H9 (cell line): ENCODE data around the gene ABLIM1. TPM values are rescaled to one million over a fixed set of nuclear protein-coding genes. Genes with fewer than 3 reads are reported as not detected.

Experiments
- DNase-seq: peaks from one replicate; pipeline ENCODE4 v3.0.0-alpha.2; 2017
- H2AFZ ChIP-seq: one replicate; pipeline ENCODE4 v1.6.1; 2013; ENCODE audit warnings: mild to moderate bottlenecking, low read length, control low read depth, moderate library complexity
- H2AK5ac ChIP-seq: 2 replicates; pipeline ENCODE4 v1.6.1; 2013; ENCODE audit warnings: low read length, control low read depth, mixed read lengths; ENCODE audit not compliant: insufficient read length
- H2BK120ac ChIP-seq: one replicate; pipeline ENCODE4 v1.6.1; 2013; ENCODE audit warnings: low read depth, mild to moderate bottlenecking, low read length, control low read depth, inconsistent platforms; ENCODE audit not compliant: poor library complexity, severe bottlenecking
- H2BK12ac ChIP-seq: 2 replicates; pipeline ENCODE4 v1.6.1; 2013; ENCODE audit warnings: low read length, control low read depth, mixed read lengths, low read depth; ENCODE audit not compliant: insufficient read length
- H2BK15ac ChIP-seq: 2 replicates; pipeline ENCODE4 v1.6.1; 2013; ENCODE audit warnings: low read depth, low read length, control low read depth
- H2BK20ac ChIP-seq: one replicate; pipeline ENCODE4 v1.6.1; 2013; ENCODE audit warnings: low read depth, mild to moderate bottlenecking, low read length, control low read depth, inconsistent platforms; ENCODE audit not compliant: poor library complexity, severe bottlenecking
- H2BK5ac ChIP-seq: 2 replicates; pipeline ENCODE4 v1.6.1; 2013; ENCODE audit warnings: low read length, control low read depth, mixed read lengths; ENCODE audit not compliant: insufficient read length
- H3K14ac ChIP-seq: 2 replicates; pipeline ENCODE4 v1.6.1; 2013; ENCODE audit warnings: low read length, control low read depth; ENCODE audit not compliant: insufficient read depth
- H3K18ac ChIP-seq: 2 replicates; pipeline ENCODE4 v1.6.1; 2013; ENCODE audit warnings: low read depth, mild to moderate bottlenecking, mixed read lengths, low read length, control low read depth; ENCODE audit not compliant: insufficient read length
- H3K23ac ChIP-seq: 2 replicates; pipeline ENCODE4 v1.6.1; 2013; ENCODE audit warnings: low read length, control low read depth, mixed read lengths, low read depth; ENCODE audit not compliant: insufficient read length
- H3K23me2 ChIP-seq: 2 replicates; pipeline ENCODE4 v1.6.1; 2013; ENCODE audit warnings: low read depth, mild to moderate bottlenecking, mixed read lengths, low read length, control low read depth; ENCODE audit not compliant: insufficient read length, poor library complexity, severe bottlenecking
- H3K27ac ChIP-seq: 2 replicates; pipeline ENCODE4 v1.5.1; 2013; ENCODE audit warnings: low read length, control low read depth, mixed read lengths, low read depth; ENCODE audit not compliant: insufficient read length
- H3K27me3 ChIP-seq: 2 replicates; pipeline ENCODE4 v1.6.1; 2013; ENCODE audit warnings: low read length, control low read depth, inconsistent platforms; ENCODE audit not compliant: insufficient read depth
- H3K4ac ChIP-seq: 2 replicates; pipeline ENCODE4 v1.6.1; 2013; ENCODE audit warnings: low read depth, mild to moderate bottlenecking, control low read depth, inconsistent platforms, low read length, moderate library complexity
- H3K4me1 ChIP-seq: 2 replicates; pipeline ENCODE4 v1.6.1; 2013; ENCODE audit warnings: low read length, control low read depth, inconsistent platforms; ENCODE audit not compliant: insufficient read depth
- H3K4me2 ChIP-seq: 2 replicates; pipeline ENCODE4 v1.6.1; 2013; ENCODE audit warnings: low read length, control low read depth, mixed read lengths; ENCODE audit not compliant: insufficient read length, insufficient read depth
- H3K56ac ChIP-seq: 2 replicates; pipeline ENCODE4 v1.6.1; 2013; ENCODE audit warnings: low read depth, mild to moderate bottlenecking, mixed read lengths, low read length, control low read depth; ENCODE audit not compliant: insufficient read length
- H3K79me1 ChIP-seq: 2 replicates; pipeline ENCODE4 v1.6.1; 2013; ENCODE audit warnings: low read depth, mild to moderate bottlenecking, moderate library complexity, low read length, control low read depth, inconsistent platforms; ENCODE audit not compliant: insufficient read depth, poor library complexity, severe bottlenecking
- H3K79me2 ChIP-seq: 2 replicates; pipeline ENCODE4 v1.6.1; 2013; ENCODE audit warnings: low read length, control low read depth, inconsistent platforms; ENCODE audit not compliant: insufficient read depth
- H3K9ac ChIP-seq: 2 replicates; pipeline ENCODE4 v1.6.1; 2013; ENCODE audit warnings: low read length, control low read depth, mixed read lengths; ENCODE audit not compliant: insufficient read length; ENCODE audit errors: extremely low read depth
- H3K9me3 ChIP-seq: one replicate; pipeline ENCODE4 v1.6.1; 2013; ENCODE audit warnings: low read depth, low read length, inconsistent platforms; ENCODE audit not compliant: control insufficient read depth
- H3T11ph ChIP-seq: one replicate; pipeline ENCODE4 v1.6.1; 2013; ENCODE audit warnings: mild to moderate bottlenecking, low read length, control low read depth, inconsistent platforms
- H4K20me1 ChIP-seq: one replicate; pipeline ENCODE4 v1.6.1; 2013; ENCODE audit not compliant: control insufficient read depth, insufficient read length, insufficient read depth
- H4K5ac ChIP-seq: 2 replicates; pipeline ENCODE4 v1.6.1; 2013; ENCODE audit warnings: low read depth, mild to moderate bottlenecking, mixed read lengths, low read length, control low read depth; ENCODE audit not compliant: insufficient read length
- H4K8ac ChIP-seq: replicated peaks from 2 replicates; pipeline ENCODE4 v1.6.1; 2013; ENCODE audit warnings: low read length, control low read depth, mixed read lengths, low read depth; ENCODE audit not compliant: insufficient read length
- H4K91ac ChIP-seq: 2 replicates; pipeline ENCODE4 v1.6.1; 2013; ENCODE audit warnings: low read depth, mild to moderate bottlenecking, moderate library complexity, mixed read lengths, low read length, control low read depth; ENCODE audit not compliant: insufficient read length
- H3K27ac Mint-ChIP-seq, 3 experiments: 2 replicates in 2 of 3; 3 replicates in 1 of 3; pipeline ENCODE4 v1.8.0; 2020 to 2021; ENCODE audit warnings: mixed read lengths in 3 of 3, mild to moderate bottlenecking in 1 of 3, moderate library complexity in 1 of 3
- H3K27me3 Mint-ChIP-seq: 2 replicates; pipeline ENCODE4 v1.8.0; 2021; ENCODE audit warnings: low read depth, mild to moderate bottlenecking, moderate library complexity, mixed read lengths
- H3K36me3 Mint-ChIP-seq, 3 experiments: 2 replicates in 2 of 3; 3 replicates in 1 of 3; pipeline ENCODE4 v1.8.0; 2020 to 2021; ENCODE audit warnings: low read depth in 3 of 3, mixed read lengths in 3 of 3; ENCODE audit not compliant: insufficient read depth in 1 of 3
- H3K4me1 Mint-ChIP-seq, 2 experiments: 2 replicates each; pipeline ENCODE4 v1.8.0; 2020; ENCODE audit warnings: mixed read lengths in 2 of 2
- H3K4me3 Mint-ChIP-seq, 2 experiments: 2 replicates in 1 of 2; 3 replicates in 1 of 2; pipeline ENCODE4 v1.8.0; 2020 to 2021; ENCODE audit warnings: mild to moderate bottlenecking in 2 of 2, mixed read lengths in 2 of 2, moderate library complexity in 1 of 2
- H3K9me3 Mint-ChIP-seq, 2 experiments: 2 replicates in 1 of 2; 3 replicates in 1 of 2; pipeline ENCODE4 v1.8.0; 2020; ENCODE audit warnings: mild to moderate bottlenecking in 2 of 2, mixed read lengths in 2 of 2, moderate library complexity in 1 of 2
- CTCF ChIP-seq: fragments of 200-600 bp; sonication (generic); conservative IDR thresholded peaks from 3 replicates; pipeline ENCODE4 v1.8.0; 2021; ENCODE audit warnings: antibody characterized with exemption, mild to moderate bottlenecking
- WGBS: extraction: QIAGEN DNeasy Blood & Tissue Kit; methylation state at CpG from one replicate; pipeline ENCODE4 v1.1.7; 2013; ENCODE audit warnings: missing lambda C conversion rate, low lambda C conversion rate, mixed read lengths; ENCODE audit not compliant: insufficient read length; ENCODE audit errors: extremely low coverage; 5-methylcytosine and 5-hydroxymethylcytosine counted together
- total RNA-seq: library from RNA; stranded (reverse); gene quantifications from 2 replicates; pipeline ENCODE4 v1.2.1, GENCODE V29; 2021

Gene ABLIM1
- total RNA-seq, 1 experiment from 2014 or later, result 32.1 TPM

DNA sequence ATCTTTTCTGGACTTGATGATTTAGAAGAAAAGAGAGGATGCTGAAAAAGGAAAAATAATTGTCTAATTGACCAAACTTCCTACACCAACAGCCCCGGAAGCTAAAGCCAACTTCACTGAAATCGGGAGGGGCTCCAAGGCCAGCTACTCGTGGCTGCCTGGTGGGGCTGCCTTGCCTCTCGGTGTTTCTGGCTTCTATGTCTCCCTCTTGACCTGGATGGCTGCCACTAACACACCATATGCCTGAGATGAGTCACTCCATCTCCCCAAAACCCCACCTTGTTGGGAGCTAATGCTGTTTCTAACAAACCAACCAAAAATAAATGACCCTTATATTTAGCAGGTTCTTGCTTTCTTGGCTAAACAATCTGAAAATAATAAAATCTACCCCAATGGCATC lies 166.1 kb downstream of the ABLIM1 start:
- H3K79me2 ChIP-seq, result no peaks in the 10 kb centered on the region; the same call in 1 of the 2 replicates
- no peak overlapping the region for H3K27ac ChIP-seq
- no peak for DNase-seq
- H4K91ac ChIP-seq, result no peak overlapping the region
- Mint-ChIP-seq H3K27me3 (no peaks in the 10 kb centered on the region), H3K27ac (peak overlapping the region in 1 of 3 experiments; percentile 24; a peak in 1 of 7 replicates), H3K4me1 (peaks cover 36 to 47% of the 10 kb centered on the region in 2 experiments), H3K4me3 (no peak overlapping the region), H3K9me3 (no peaks in the 10 kb centered on the region), H3K36me3 (peaks cover 3 to 6% (median 5%) of the 10 kb centered on the region in 3 experiments)
- no peak overlapping the region for H3K56ac ChIP-seq
- no peak overlapping the region for H3K9ac ChIP-seq
- no peak overlapping the region for H4K5ac ChIP-seq
- no peak overlapping the region for H2BK15ac ChIP-seq
- H3K9me3 ChIP-seq, result no peaks in the 10 kb centered on the region
- no peak for TF ChIP-seq CTCF
- no peak overlapping the region for H2AK5ac ChIP-seq
- H2BK20ac ChIP-seq, result no peak overlapping the region
- H4K20me1 ChIP-seq, result no peaks in the 10 kb centered on the region
- no peak overlapping the region for H3K4me2 ChIP-seq
- no peak overlapping the region for H2AFZ ChIP-seq
- no peaks in the 10 kb centered on the region for H3K79me1 ChIP-seq
- no peak overlapping the region for H4K8ac ChIP-seq
- peaks cover 6% of the 10 kb centered on the region for H3K4me1 ChIP-seq
- H2BK5ac ChIP-seq, result no peak overlapping the region
- H2BK120ac ChIP-seq, result no peak overlapping the region
- no peaks in the 10 kb centered on the region for H3K23me2 ChIP-seq
- no peak overlapping the region for H3K4ac ChIP-seq
- H3K14ac ChIP-seq, result no peak overlapping the region
- H2BK12ac ChIP-seq, result no peak overlapping the region
- no peak overlapping the region for H3T11ph ChIP-seq
- H3K27me3 ChIP-seq, result no peaks in the 10 kb centered on the region
- no CpG with 5 or more reads among the region's 4 CpGs for WGBS
- no peak overlapping the region for H3K18ac ChIP-seq
- H3K23ac ChIP-seq, result no peak overlapping the region
